ENCODE data around the gene MAST3.

Gene MAST3

DNA sequence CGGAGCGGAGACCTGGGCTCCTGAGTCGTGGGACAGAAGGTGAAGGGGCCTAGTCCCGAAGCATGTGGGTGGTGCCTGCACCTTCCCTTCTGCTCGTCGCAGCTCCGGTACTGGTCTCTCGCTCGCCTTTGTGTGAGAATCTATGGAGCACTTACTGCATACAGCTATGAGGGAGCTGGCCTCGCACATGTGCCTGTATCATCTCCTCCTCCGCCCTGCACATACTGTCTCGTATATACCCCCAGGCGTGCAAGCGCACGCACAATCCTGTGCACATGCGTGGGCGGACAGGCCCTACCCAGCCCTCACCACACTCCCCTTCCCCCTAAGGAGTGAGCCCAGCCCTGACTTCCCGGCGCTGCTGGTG lies 64.0 kb downstream of the MAST3 start:
- no peak for DNase-seq

DNA sequence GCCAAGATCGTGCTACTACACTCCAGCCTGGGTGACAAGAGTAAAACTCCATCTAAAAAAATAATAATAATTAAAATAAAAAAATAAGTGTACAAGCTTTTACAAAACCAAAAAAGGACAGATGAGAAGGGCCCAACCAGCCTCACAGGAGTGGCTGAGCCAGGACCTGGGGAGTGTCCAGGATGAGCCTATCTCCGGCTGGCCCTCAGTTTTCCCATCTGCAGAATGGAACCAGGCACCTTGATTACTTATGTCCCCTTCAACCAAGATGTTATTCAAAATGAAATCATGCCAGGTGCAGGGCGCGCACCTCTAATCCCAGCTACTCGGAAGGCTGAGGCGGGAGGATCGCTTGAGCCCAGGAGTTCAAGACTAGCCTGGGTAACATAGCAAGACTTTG lies 66.5 kb downstream of the MAST3 start:
- DNase-seq: no peak

GRCh38 chr19:18165794-18166544 lies 68.4 kb downstream of the MAST3 start:
- no peak for DNase-seq

DNA sequence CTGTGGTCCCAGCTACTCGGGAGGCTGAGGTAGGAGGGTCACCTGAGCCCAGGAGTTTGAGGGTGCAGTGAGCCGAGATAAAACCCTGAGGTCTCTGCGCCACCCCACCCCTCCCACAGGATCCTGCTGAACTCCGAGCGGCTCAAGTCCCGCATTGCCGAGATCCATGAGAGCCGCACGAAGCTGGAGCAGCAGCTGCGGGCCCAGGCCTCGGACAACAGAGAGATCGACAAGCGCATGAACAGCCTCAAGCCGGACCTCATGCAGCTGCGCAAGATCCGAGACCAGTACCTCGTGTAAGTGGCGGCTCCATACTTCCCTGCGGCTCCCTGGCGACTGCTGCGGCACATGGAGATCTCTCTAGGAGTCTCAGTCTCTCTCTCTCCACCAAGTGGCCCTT lies 69.4 kb downstream of the MAST3 start:
- DNase-seq: no peak

DNA sequence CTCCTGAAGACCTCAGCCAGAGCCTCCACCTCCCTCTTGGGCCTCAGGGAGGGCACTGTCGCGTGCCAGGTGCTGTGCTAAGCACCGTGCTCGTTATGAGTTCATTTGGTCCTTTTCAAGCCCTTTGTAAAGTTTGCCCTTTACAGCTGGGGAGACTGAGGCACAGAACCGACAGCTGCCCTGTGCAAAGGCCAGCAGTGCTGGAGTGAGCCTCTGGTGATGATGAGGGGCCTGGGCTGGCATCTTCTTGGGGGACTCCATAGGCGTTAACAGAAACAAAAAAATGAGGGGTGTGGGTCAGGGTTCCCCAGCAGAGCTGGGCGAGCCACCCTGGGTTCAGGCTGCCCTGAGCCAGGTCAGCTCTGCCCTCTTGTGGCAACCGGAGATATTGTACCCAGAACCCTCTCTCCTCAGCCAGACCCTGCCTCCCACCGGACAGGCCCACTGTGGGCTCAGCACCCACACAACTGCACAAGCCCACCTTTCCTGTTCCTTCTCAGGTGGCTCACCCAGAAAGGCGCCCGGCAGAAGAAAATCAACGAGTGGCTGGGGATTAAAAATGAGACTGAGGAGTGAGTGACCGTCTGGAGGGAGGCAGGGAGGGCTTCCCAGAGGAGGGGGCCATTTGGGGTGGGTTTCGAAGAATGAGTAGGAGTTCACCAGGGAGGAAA lies 70.5 kb downstream of the MAST3 start:
- peak; percentile 47 for DNase-seq

- no peak for DNase-seq
These were observed 71.2 kb downstream of the MAST3 start for GRCh38 chr19:18168673-18169381.

DNA sequence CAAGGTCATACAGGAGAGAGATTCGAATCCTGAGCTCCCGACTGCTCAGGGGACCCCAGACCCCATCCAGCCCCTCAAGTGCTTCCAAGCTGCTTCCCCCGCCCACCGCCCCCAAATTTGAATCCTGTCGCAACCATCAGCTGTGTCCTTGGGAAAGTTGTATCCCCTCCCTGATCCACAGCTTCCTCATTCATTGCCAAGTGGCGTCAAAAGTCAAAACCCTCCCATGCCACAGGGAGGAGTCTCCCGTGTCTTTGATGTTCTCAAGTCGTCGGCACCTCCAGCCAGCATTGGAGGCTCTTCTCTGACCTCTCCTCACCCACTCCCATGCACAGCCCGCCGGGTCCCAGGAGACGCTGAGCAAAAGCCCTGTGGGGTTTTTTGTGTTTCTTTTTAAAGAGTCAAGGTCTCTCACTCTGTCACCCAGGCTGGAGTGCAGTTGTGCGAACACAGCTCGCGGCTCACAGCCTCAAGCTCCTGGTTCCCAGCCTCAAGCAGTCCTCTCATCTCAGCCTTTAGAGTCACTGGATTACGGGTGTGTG lies 73.2 kb downstream of the MAST3 start:
- DNase-seq: no peak

DNA sequence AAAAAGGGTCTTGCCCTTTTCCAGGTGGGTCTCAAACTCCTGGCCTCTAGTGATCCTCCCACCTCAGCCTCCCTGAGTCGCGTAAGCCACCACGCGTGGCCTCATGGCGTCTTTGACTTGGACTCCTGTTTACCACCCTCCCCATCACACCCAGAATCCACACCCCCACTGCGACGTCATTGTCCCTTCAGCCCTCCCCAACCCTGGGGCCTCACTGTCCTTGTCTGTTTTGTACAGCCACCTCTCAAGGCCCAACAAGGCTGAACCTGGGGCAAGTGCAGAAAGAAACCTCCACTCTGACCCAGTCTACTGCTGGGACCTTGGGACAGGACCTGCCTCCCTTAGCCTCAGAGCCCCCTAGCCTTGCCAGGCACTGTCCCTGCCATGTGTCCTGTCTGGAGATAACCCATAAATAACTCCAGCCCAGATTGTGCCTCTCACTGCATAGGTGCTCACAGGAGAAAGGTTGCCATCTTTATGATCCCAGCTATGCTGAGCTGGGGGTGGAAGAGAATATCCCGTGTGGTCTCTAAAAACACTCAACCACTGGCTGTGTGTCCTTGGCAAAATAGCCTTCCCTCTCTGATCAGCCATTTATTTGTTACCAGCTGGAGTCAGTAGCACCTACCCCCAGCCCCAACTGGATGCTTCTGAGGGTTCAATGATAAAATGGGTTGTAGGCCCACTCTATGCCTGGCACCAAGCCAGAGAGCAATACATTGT lies 74.2 kb downstream of the MAST3 start:
- no peak for DNase-seq

DNA sequence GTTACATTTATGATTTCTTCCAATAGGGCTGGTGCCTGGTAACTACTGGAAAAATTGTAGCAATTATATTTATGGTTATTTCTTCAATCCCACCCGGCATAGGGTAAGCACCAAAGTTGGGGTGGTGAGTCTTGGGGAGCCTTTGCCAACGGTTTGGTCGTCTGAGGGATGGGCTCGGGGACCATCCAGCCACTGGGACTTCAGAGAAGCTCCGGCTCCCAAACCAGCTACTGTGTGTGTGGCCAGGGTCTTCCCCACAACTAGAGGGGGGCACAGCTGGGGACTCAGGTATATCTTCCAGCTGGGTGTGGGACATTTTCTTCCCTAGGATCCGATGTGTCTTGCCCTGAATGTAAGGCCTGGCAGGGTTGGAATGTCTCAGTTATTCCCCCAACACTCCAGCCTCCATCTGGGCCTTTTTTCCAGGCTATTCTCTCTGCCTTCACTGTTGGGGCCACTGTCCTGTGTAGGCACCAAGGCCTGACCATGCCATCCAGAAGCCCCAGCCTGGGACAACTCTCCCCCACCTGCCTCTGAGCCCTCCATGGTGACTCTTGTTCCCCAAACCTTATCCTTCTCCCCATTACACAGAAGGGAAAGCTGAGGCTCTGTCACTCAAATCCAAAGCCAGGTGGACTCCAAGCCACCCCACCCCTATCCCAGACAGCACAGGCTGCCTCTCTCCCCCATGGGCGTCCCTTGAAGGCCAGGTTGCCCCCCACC lies 74.9 kb downstream of the MAST3 start:
- DNase-seq: no peak

GRCh38 chr19:18173054-18173571 lies 75.5 kb downstream of the MAST3 start:
- no peak for DNase-seq

- peak; percentile 45 for DNase-seq
These were observed 76.2 kb downstream of the MAST3 start, which contains the start of gene IFI30 for GRCh38 chr19:18173572-18174288. Gene IFI30, plus strand, starts transcription at chr19:18173813. Its CDS starts 29 bp downstream, at chr19:18173842.

DNA sequence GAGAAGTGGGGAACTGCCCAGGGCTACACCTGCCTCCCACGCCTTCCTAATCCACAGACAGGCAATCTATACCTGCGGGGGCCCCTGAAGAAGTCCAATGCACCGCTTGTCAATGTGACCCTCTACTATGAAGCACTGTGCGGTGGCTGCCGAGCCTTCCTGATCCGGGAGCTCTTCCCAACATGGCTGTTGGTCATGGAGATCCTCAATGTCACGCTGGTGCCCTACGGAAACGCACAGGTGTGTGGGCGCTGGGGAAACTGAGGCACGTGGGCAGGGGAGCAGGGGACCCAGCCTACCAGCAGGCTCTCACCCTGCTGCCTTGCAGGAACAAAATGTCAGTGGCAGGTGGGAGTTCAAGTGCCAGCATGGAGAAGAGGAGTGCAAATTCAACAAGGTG lies 77.4 kb downstream of the MAST3 start:
- DNase-seq: no peak

- DNase-seq: no peak
These were observed 79.1 kb downstream of the MAST3 start for GRCh38 chr19:18176367-18177310.

- DNase-seq: no peak
These were observed 82.4 kb downstream of the MAST3 start for GRCh38 chr19:18179957-18180356.

GRCh38 chr19:18183529-18183928 lies 86.0 kb downstream of the MAST3 start:
- no peak for DNase-seq

GRCh38 chr19:18185538-18185937 lies 88.0 kb downstream of the MAST3 start:
- no peak for DNase-seq

DNA sequence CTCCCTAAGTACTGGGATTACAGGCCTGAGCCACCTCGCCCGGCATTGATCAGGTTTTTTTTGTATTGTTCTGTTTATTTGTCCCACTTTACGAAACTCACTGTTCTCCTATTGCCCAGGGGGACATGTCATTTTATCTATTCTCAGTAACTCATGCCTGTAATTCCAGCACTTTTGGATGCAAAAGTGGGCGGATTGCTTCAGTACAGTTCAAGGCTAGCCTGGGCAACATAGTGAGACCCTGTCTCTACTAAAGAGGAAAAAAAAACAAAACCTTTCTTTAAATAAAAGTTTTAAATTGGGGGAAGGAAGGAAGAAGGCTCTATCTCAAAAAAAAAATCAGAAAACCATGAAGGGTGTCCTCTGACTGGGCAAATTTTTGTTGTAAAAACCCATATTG lies 92.7 kb downstream of the MAST3 start:
- no peak for DNase-seq

DNA sequence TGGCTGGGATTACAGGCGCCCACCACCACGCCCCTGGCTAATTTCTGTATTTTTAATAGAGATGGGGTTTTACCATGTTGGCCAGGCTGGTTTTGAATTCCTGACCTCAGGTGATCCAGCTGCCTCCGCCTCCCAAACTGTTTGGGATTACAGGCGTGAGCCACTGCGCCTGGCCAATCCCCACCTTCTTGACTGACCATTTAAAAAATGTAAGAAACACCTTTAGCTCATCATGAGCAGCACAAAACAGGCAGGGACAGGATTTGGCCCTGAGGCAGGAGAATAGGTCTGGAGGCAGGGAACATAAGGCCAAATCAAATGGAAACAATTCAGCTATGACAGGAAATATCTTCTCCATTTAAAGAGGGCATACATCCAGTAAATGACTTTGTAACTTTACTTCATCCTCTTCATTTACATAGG lies 94.1 kb downstream of the MAST3 start:
- DNase-seq: no peak

GRCh38 chr19:18192673-18193387 lies 95.3 kb downstream of the MAST3 start, which contains the start of gene MPV17L2:
Gene MPV17L2, plus strand, starts transcription at chr19:18193218. Its CDS starts 64 bp downstream, at chr19:18193282.
- peak; percentile 98 for DNase-seq

All from effector CD4-positive, alpha-beta T cell (primary cell).